Activated T-cell treated with anti-CD3 and anti-CD28 coated beads, Interleukin-2, amount 50 U/mL, for 1 hour (primary cell): ENCODE measurements around the gene UCP1.

Experiments
- DNase-seq: peaks from one replicate; pipeline ENCODE4 v3.0.0-alpha.2; 2020

UCP1 gene

GRCh38 chr4:140568507-140569306 lies at the start of gene UCP1:
UCP1 (minus strand) TSS chr4:140568961; CDS start chr4:140568729, 232 bp downstream.
- no peak for DNase-seq

- DNase-seq, result no peak
Measured at GRCh38 chr4:140617499-140618248, 48.9 kb upstream of the UCP1 start.

- no peak for DNase-seq
Measured at GRCh38 chr4:140615451-140615850, 46.7 kb upstream of the UCP1 start.

GRCh38 chr4:140612357-140612756 lies 43.6 kb upstream of the UCP1 start:
- no peak for DNase-seq

- DNase-seq, result no peak
Measured at GRCh38 chr4:140611854-140612253, 43.1 kb upstream of the UCP1 start.

- no peak for DNase-seq
Measured at GRCh38 chr4:140609548-140610425, 41.0 kb upstream of the UCP1 start.

- DNase-seq, result no peak
Measured at GRCh38 chr4:140607852-140608251, 39.1 kb upstream of the UCP1 start.

GRCh38 chr4:140604544-140604943 lies 35.8 kb upstream of the UCP1 start:
- no peak for DNase-seq

GRCh38 chr4:140603286-140603685 lies 34.5 kb upstream of the UCP1 start:
- no peak for DNase-seq

- no peak for DNase-seq
Measured at GRCh38 chr4:140602714-140603113, 34.0 kb upstream of the UCP1 start.

GRCh38 chr4:140600408-140600807 lies 31.6 kb upstream of the UCP1 start:
- DNase-seq, result no peak

GRCh38 chr4:140595065-140595464 lies 26.3 kb upstream of the UCP1 start:
- DNase-seq, result no peak

- DNase-seq, result no peak
Measured at GRCh38 chr4:140584439-140584838, 15.7 kb upstream of the UCP1 start.

- no peak for DNase-seq
Measured at GRCh38 chr4:140581078-140581477, 12.3 kb upstream of the UCP1 start.

- DNase-seq, result no peak
Measured at GRCh38 chr4:140579278-140579677, 10.5 kb upstream of the UCP1 start.

GRCh38 chr4:140575489-140575888 lies 6.7 kb upstream of the UCP1 start:
- no peak for DNase-seq

- DNase-seq, result no peak
Measured at GRCh38 chr4:140571620-140572019, 2.9 kb upstream of the UCP1 start.

GRCh38 chr4:140569307-140569638 lies 512 bp upstream of the UCP1 start:
- no peak for DNase-seq

GRCh38 chr4:140559696-140560095 lies 9.1 kb downstream of the UCP1 start:
- no peak for DNase-seq

- no peak for DNase-seq
Measured at GRCh38 chr4:140557831-140558435, 10.8 kb downstream of the UCP1 start.

- no peak for DNase-seq
Measured at GRCh38 chr4:140556372-140557085, 12.2 kb downstream of the UCP1 start.

GRCh38 chr4:140533951-140534480 lies 34.7 kb downstream of the UCP1 start:
- DNase-seq, result no peak
